Fibroblast of lung (primary cell): ENCODE data around the gene KLHL3. TPM values are rescaled to one million over a fixed set of nuclear protein-coding genes. Genes with fewer than 3 reads are reported as not detected.

ENCODE experiments used
- DNase-seq, 2 donors: peaks; one replicate each; pipeline versions ENCODE4 v3.0.0 to v3.0.0-alpha.2; 2010; ENCODE audit warnings: low read depth in 2 of 2
- H2AFZ ChIP-seq: 2 replicates; pipeline ENCODE4 v1.5.1; 2012; ENCODE audit warnings: low read length, control low read depth, inconsistent platforms
- H3K27ac ChIP-seq: 2 replicates; pipeline ENCODE4 v1.5.1; 2011; ENCODE audit warnings: low read length, control low read depth; ENCODE audit not compliant: insufficient read depth
- H3K27me3 ChIP-seq: 2 replicates; pipeline ENCODE4 v1.5.1; 2011; ENCODE audit warnings: mild to moderate bottlenecking, low read length; ENCODE audit not compliant: control insufficient read depth, insufficient read depth
- H3K36me3 ChIP-seq: 2 replicates; pipeline ENCODE4 v1.5.1; 2011; ENCODE audit warnings: low read length; ENCODE audit not compliant: control insufficient read depth, insufficient read depth
- H3K4me1 ChIP-seq: 2 replicates; pipeline ENCODE4 v1.5.1; 2011; ENCODE audit warnings: low read length; ENCODE audit not compliant: control insufficient read depth, insufficient read depth; ENCODE audit errors: extremely low read depth
- H3K4me2 ChIP-seq: 2 replicates; pipeline ENCODE4 v1.5.1; 2011; ENCODE audit warnings: low read length, control low read depth; ENCODE audit not compliant: insufficient read depth; ENCODE audit errors: extremely low read depth
- H3K4me3 ChIP-seq, 4 experiments: fragments of 200-600 bp in 1 of 4; sonication (generic) in 1 of 4; replicated peaks in 1 of 4; 2 replicates each; pipeline ENCODE4 v1.5.1; 2011 to 2016; ENCODE audit warnings: low read length in 4 of 4, low read depth in 3 of 4, mild to moderate bottlenecking in 3 of 4, control low read depth in 2 of 4, inconsistent platforms in 1 of 4, mixed read lengths in 1 of 4; ENCODE audit not compliant: insufficient read depth in 1 of 4; ENCODE audit errors: control extremely low read depth in 1 of 4
- H3K79me2 ChIP-seq: 2 replicates; pipeline ENCODE4 v1.5.1; 2012; ENCODE audit warnings: mild to moderate bottlenecking, low read length, inconsistent platforms; ENCODE audit not compliant: control insufficient read depth, insufficient read depth
- H3K9ac ChIP-seq: 2 replicates; pipeline ENCODE4 v1.5.1; 2011; ENCODE audit warnings: mild to moderate bottlenecking, low read length, control low read depth; ENCODE audit not compliant: insufficient read depth
- H3K9me3 ChIP-seq: 2 replicates; pipeline ENCODE4 v1.5.1; 2012; ENCODE audit warnings: low read depth, low read length; ENCODE audit not compliant: control insufficient read depth, insufficient read depth
- H4K20me1 ChIP-seq: 2 replicates; pipeline ENCODE4 v1.5.1; 2011; ENCODE audit warnings: low read length; ENCODE audit not compliant: control insufficient read depth, insufficient read depth; ENCODE audit errors: extremely low read depth
- CTCF ChIP-seq, 2 donors: IDR thresholded peaks in 1 of 2; conservative IDR thresholded peaks in 1 of 2; 1 replicate in 1 of 2; 2 replicates in 1 of 2; pipeline ENCODE4 v1.5.1; 2011 to 2012; ENCODE audit warnings: low read length in 2 of 2, control low read depth in 1 of 2, inconsistent platforms in 1 of 2, low read depth in 1 of 2, mild to moderate bottlenecking in 1 of 2
- EZH2 ChIP-seq: IDR thresholded peaks from 2 replicates; pipeline ENCODE4 v1.5.1; 2012; ENCODE audit warnings: low read length, control low read depth, mild to moderate bottlenecking; ENCODE audit errors: missing control alignments
- polyA plus RNA-seq, 2 donors: library from polyadenylated mRNA; depleted of rRNA in 1 of 2; stranded (reverse) in 1 of 2; unstranded in 1 of 2; fragments of >200 nt; gene quantifications; 2 replicates each; pipeline ENCODE4 v1.2.1, GENCODE V29; 2011 to 2012; ENCODE audit warnings: missing spikeins in 1 of 2
- total RNA-seq: library from RNA; depleted of rRNA; stranded (reverse); fragments of >200 nt; gene quantifications from 2 replicates; pipeline ENCODE4 v1.2.1, GENCODE V29; 2014

KLHL3 gene
- total and polyA plus RNA-seq, 2 donors (not counting 1 experiment from before 2014, with no cell fraction given), result 0.60 to 2.3 TPM

GRCh38 chr5:137760719-137761516 lies 25.0 kb upstream of the KLHL3 start:
- no peaks in the 10 kb centered on the region for H3K36me3 ChIP-seq
- no peak for DNase-seq
- TF ChIP-seq CTCF (conservative IDR thresholded peaks at IDR 0.05 in 1 of 2, IDR thresholded peaks at IDR 0.05 in 1 of 2; ENCODE audit: low read depth in 1 of 2, low read length in 2 of 2) (no peak), EZH2 (no peak)

GRCh38 chr5:137760294-137760693 lies 24.4 kb upstream of the KLHL3 start:
- TF ChIP-seq EZH2 (no peak), CTCF (conservative IDR thresholded peaks at IDR 0.05 in 1 of 2, IDR thresholded peaks at IDR 0.05 in 1 of 2; ENCODE audit: low read depth in 1 of 2, low read length in 2 of 2) (no peak)
- H3K27me3 ChIP-seq, result no peaks in the 10 kb centered on the region
- H3K36me3 ChIP-seq, result no peaks in the 10 kb centered on the region
- no peaks in the 10 kb centered on the region for H3K4me1 ChIP-seq
- no peaks in the 10 kb centered on the region for H3K79me2 ChIP-seq
- H3K4me3 ChIP-seq, result no peak overlapping the region
- no peak overlapping the region for H3K4me2 ChIP-seq
- H3K9ac ChIP-seq, result no peak overlapping the region
- H4K20me1 ChIP-seq, result no peaks in the 10 kb centered on the region
- H3K9me3 ChIP-seq, result no peaks in the 10 kb centered on the region
- no peak overlapping the region for H2AFZ ChIP-seq
- no peak overlapping the region for H3K27ac ChIP-seq
- DNase-seq, result no peak

More at GRCh38 chr5:137760719-137761516, 25.0 kb upstream of the KLHL3 start:
- H3K27me3 ChIP-seq, result no peaks in the 10 kb centered on the region
- H2AFZ ChIP-seq, result no peak overlapping the region
- H3K4me3 ChIP-seq, result no peak overlapping the region
- H3K4me1 ChIP-seq, result no peaks in the 10 kb centered on the region
- H3K9me3 ChIP-seq, result no peaks in the 10 kb centered on the region
- H3K79me2 ChIP-seq, result no peaks in the 10 kb centered on the region
- no peak overlapping the region for H3K27ac ChIP-seq
- H3K4me2 ChIP-seq, result no peak overlapping the region
- no peaks in the 10 kb centered on the region for H4K20me1 ChIP-seq
- no peak overlapping the region for H3K9ac ChIP-seq

GRCh38 chr5:137758715-137759306 lies 22.9 kb upstream of the KLHL3 start:
- Histone ChIP-seq H3K27me3 (no peaks in the 10 kb centered on the region), H3K4me1 (no peaks in the 10 kb centered on the region), H3K79me2 (peaks cover 3% of the 10 kb centered on the region), H3K4me3 (no peak overlapping the region), H2AFZ (no peak overlapping the region), H4K20me1 (no peaks in the 10 kb centered on the region), H3K36me3 (no peaks in the 10 kb centered on the region), H3K9ac (no peak overlapping the region), H3K9me3 (no peaks in the 10 kb centered on the region), H3K4me2 (no peak overlapping the region), H3K27ac (no peak overlapping the region)
- TF ChIP-seq CTCF (conservative IDR thresholded peaks at IDR 0.05 in 1 of 2, IDR thresholded peaks at IDR 0.05 in 1 of 2; ENCODE audit: low read depth in 1 of 2, low read length in 2 of 2) (no peak), EZH2 (no peak)
- no peak for DNase-seq
